B cell (primary cell): ENCODE results near the gene ZSCAN21. TPM values are rescaled to one million over a fixed set of nuclear protein-coding genes. Genes with fewer than 3 reads are reported as not detected.

Source experiments
- ATAC-seq: fragments of 200-7000 bp; cut with Tn5 transposase; one replicate; pipeline ENCODE4 v1.10.0; 2021; ENCODE audit warnings: low read depth, mild to moderate bottlenecking, moderate number of reproducible peaks, moderate library complexity
- CTCF ChIA-PET: fragments of 350-600 bp; sonication (Branson Sonifier 250); formaldehyde crosslinking; loops from one replicate; lab custom pipeline; 2021; ENCODE audit warnings: antibody characterized with exemption, inconsistent platforms; lab: Charles Lee
- POLR2A ChIA-PET: fragments of 350-600 bp; sonication (Branson Sonifier 250); formaldehyde crosslinking; loops from one replicate; lab custom pipeline; 2021; ENCODE audit warnings: antibody characterized with exemption; lab: Charles Lee
- DNase-seq: peaks from one replicate; pipeline ENCODE4 v3.0.0; 2013
- H2AFZ ChIP-seq: 2 replicates; pipeline ENCODE4 v1.6.1; 2012; ENCODE audit warnings: mild to moderate bottlenecking, low read depth, low read length; ENCODE audit not compliant: insufficient read depth, poor library complexity, severe bottlenecking
- H3K27ac ChIP-seq, 2 donors: 1 replicate in 1 of 2; 2 replicates in 1 of 2; pipeline ENCODE4 v1.5.1; 2012 to 2013; ENCODE audit warnings: low read length in 2 of 2, mild to moderate bottlenecking in 2 of 2, moderate library complexity in 1 of 2
- H3K27me3 ChIP-seq, 4 experiments: fragments of 200-600 bp in 1 of 4; sonication (generic) in 1 of 4; replicated peaks in 1 of 4; 1 replicate in 2 of 4; 2 replicates in 2 of 4; pipeline versions ENCODE4 v1.6.1 to v1.7.0; 2013 to 2016; ENCODE audit warnings: low read length in 3 of 4, mild to moderate bottlenecking in 2 of 4, mixed read lengths in 1 of 4, moderate library complexity in 1 of 4; ENCODE audit not compliant: insufficient read depth in 4 of 4, control insufficient read depth in 3 of 4; ENCODE audit errors: control extremely low read depth in 1 of 4
- H3K36me3 ChIP-seq, 2 experiments: replicated peaks in 1 of 2; 1 replicate in 1 of 2; 2 replicates in 1 of 2; pipeline versions ENCODE4 v1.6.1 to v1.7.1; 2013; ENCODE audit warnings: low read length in 1 of 2; ENCODE audit not compliant: insufficient read depth in 2 of 2, control insufficient read depth in 1 of 2; ENCODE audit errors: control extremely low read depth in 1 of 2, extremely low read depth in 1 of 2
- H3K4me1 ChIP-seq, 2 donors: fragments of 200-600 bp in 1 of 2; sonication (generic) in 1 of 2; 1 replicate in 1 of 2; 2 replicates in 1 of 2; pipeline versions ENCODE4 v1.5.1 to v1.6.1; 2013 to 2017; ENCODE audit warnings: low read length in 2 of 2; ENCODE audit not compliant: control insufficient read depth in 2 of 2, insufficient read depth in 2 of 2
- H3K4me2 ChIP-seq: replicated peaks from 2 replicates; pipeline ENCODE3; 2012; ENCODE audit warnings: mild to moderate bottlenecking, low read depth, low read length; ENCODE audit not compliant: poor library complexity, severe bottlenecking
- H3K4me3 ChIP-seq, 5 experiments: fragments of 200-600 bp in 1 of 5; sonication (generic) in 1 of 5; 1 replicate in 3 of 5; 2 replicates in 2 of 5; pipeline versions ENCODE4 v1.5.1 to v1.7.0; 2011 to 2016; ENCODE audit warnings: low read length in 4 of 5, mild to moderate bottlenecking in 4 of 5, low read depth in 2 of 5, control low read depth in 1 of 5, moderate library complexity in 1 of 5; ENCODE audit not compliant: insufficient read depth in 1 of 5; ENCODE audit errors: control extremely low read depth in 1 of 5, extremely low read depth in 1 of 5
- H3K79me2 ChIP-seq: fragments of 200-600 bp; sonication (generic); one replicate; pipeline ENCODE4 v1.6.0; 2016; ENCODE audit warnings: low read length; ENCODE audit not compliant: control insufficient read depth, insufficient read depth
- H3K9ac ChIP-seq: fragments of 200-600 bp; sonication (generic); 2 replicates; pipeline ENCODE4 v1.6.1; 2017; ENCODE audit warnings: mild to moderate bottlenecking, low read length, moderate library complexity
- H3K9me3 ChIP-seq, 3 donors: one replicate each; pipeline versions ENCODE4 v1.6.1 to v1.7.1; 2013; ENCODE audit warnings: low read length in 2 of 3; ENCODE audit not compliant: control insufficient read depth in 2 of 3, insufficient read depth in 1 of 3; ENCODE audit errors: control extremely low read depth in 1 of 3
- H4K20me1 ChIP-seq: 2 replicates; pipeline ENCODE4 v1.6.0; 2012; ENCODE audit warnings: mild to moderate bottlenecking, low read length; ENCODE audit not compliant: insufficient read depth, control insufficient read depth, poor library complexity, severe bottlenecking
- H3K27ac Mint-ChIP-seq: one replicate; pipeline ENCODE4 v1.8.0; 2021; ENCODE audit warnings: mixed read lengths
- H3K27me3 Mint-ChIP-seq: one replicate; pipeline ENCODE4 v1.8.0; 2021; ENCODE audit warnings: mixed read lengths
- H3K4me1 Mint-ChIP-seq: one replicate; pipeline ENCODE4 v1.8.0; 2021; ENCODE audit warnings: mixed read lengths
- H3K4me3 Mint-ChIP-seq: one replicate; pipeline ENCODE4 v1.8.0; 2021; ENCODE audit warnings: mixed read lengths
- H3K9me3 Mint-ChIP-seq: one replicate; pipeline ENCODE4 v1.8.0; 2022; ENCODE audit warnings: mixed read lengths; ENCODE audit not compliant: insufficient read depth
- EZH2 ChIP-seq: IDR thresholded peaks from 2 replicates; pipeline ENCODE4 v1.6.1; 2012; ENCODE audit warnings: borderline replicate concordance, low read depth, mild to moderate bottlenecking, moderate library complexity, low read length; ENCODE audit not compliant: insufficient read depth, poor library complexity, severe bottlenecking
- WGBS: methylation state at CpG from one replicate; pipeline ENCODE4 v1.1.5; 2013; ENCODE audit warnings: missing lambda C conversion rate; ENCODE audit not compliant: insufficient coverage; 5-methylcytosine and 5-hydroxymethylcytosine counted together
- intact Hi-C: fragments of 100-400 bp; cut with micrococcal nuclease; formaldehyde crosslinking; loops from one replicate; pipeline ENCODE4 v1.10.0; 2022
- polyA plus RNA-seq: library from polyadenylated mRNA; depleted of rRNA; stranded (reverse); fragments of >200 nt; gene quantifications from 2 replicates; pipeline ENCODE4 v1.2.3, GENCODE V29; 2012
- total RNA-seq, 2 donors: library from RNA; stranded (reverse); fragments of 120-200 nt in 1 of 2; gene quantifications; 1 replicate in 1 of 2; 2 replicates in 1 of 2; pipeline versions ENCODE4 v1.2.3 to v1.2.4, GENCODE V29; 2013 to 2022
- TF ChIP-seq, protein P1 (sequence below): fragments of 200-600 bp; IDR thresholded peaks from one replicate; pipeline ENCODE4 v1.8.0; 2022; ENCODE audit warnings: antibody characterized with exemption, mild to moderate bottlenecking

ZSCAN21 gene
- total and polyA plus RNA-seq, 2 donors (not counting 1 experiment from before 2014, with no cell fraction given) = 6.7 to 13.2 TPM

DNA sequence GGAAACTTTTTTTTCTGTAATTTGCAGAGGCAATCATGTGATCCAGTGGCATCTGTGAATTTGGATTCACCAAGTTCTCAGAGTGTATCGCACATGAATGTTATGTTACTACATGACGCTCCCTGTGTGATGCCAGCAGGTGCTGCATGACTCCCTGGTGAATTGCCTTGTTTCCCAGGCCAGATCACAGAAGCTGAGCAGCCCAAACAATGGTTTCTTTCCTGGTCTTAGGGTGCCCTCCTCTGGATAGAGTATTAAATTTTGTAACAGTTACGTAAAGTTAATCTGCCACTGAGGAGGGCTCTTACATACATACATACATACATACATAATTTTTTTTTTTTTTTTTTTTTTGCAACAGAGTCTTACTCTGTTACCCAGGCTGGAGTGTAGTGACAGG is 3.6 kb downstream of the ZSCAN21 start:
- no peak overlapping the region for H3K9ac ChIP-seq
- peaks cover 16% of the 10 kb centered on the region for H3K4me1 Mint-ChIP-seq
- no peak overlapping the region for H3K27ac ChIP-seq
- H3K4me3 Mint-ChIP-seq = no peak overlapping the region
- no peak for TF ChIP-seq EZH2
- TF ChIP-seq, protein P1, sequence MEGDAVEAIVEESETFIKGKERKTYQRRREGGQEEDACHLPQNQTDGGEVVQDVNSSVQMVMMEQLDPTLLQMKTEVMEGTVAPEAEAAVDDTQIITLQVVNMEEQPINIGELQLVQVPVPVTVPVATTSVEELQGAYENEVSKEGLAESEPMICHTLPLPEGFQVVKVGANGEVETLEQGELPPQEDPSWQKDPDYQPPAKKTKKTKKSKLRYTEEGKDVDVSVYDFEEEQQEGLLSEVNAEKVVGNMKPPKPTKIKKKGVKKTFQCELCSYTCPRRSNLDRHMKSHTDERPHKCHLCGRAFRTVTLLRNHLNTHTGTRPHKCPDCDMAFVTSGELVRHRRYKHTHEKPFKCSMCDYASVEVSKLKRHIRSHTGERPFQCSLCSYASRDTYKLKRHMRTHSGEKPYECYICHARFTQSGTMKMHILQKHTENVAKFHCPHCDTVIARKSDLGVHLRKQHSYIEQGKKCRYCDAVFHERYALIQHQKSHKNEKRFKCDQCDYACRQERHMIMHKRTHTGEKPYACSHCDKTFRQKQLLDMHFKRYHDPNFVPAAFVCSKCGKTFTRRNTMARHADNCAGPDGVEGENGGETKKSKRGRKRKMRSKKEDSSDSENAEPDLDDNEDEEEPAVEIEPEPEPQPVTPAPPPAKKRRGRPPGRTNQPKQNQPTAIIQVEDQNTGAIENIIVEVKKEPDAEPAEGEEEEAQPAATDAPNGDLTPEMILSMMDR = no peak
- ChIA-PET POLR2A (interaction anchor here (0.6 to 0.7 kb wide), 2 partner anchors 11 to 132 kb away, joined by 4 to 7 read pairs; no protein-coding TSS in a partner anchor), CTCF (interaction anchor here (0.7 to 1.4 kb wide), 4 partner anchors 73 to 684 kb away, joined by 3 to 7 read pairs (median 3); no protein-coding TSS in a partner anchor)
- no peak overlapping the region for H3K4me3 ChIP-seq
- H3K4me2 ChIP-seq = no peak overlapping the region
- H2AFZ ChIP-seq = no peak overlapping the region
- H3K9me3 Mint-ChIP-seq = no peaks in the 10 kb centered on the region
- peaks cover 21% of the 10 kb centered on the region for H3K79me2 ChIP-seq
- H3K27me3 Mint-ChIP-seq = no peaks in the 10 kb centered on the region
- intact Hi-C loops = loop anchor here (2.0 kb wide), 1 partner anchor 140 kb away; no protein-coding TSS in a partner anchor
- H3K27me3 ChIP-seq = no peaks in the 10 kb centered on the region
- H3K36me3 ChIP-seq = peaks cover 1 to 17% of the 10 kb centered on the region in 2 experiments
- no peak overlapping the region for H3K27ac Mint-ChIP-seq
- H3K9me3 ChIP-seq = no peaks in the 10 kb centered on the region
- WGBS = 64% methylated on average over 2 of the region's 3 CpGs
- DNase-seq (peak; percentile 50), ATAC-seq (no peak)
- H3K4me1 ChIP-seq = peaks cover 6 to 13% of the 10 kb centered on the region in 2 donors
- no peaks in the 10 kb centered on the region for H4K20me1 ChIP-seq

DNA sequence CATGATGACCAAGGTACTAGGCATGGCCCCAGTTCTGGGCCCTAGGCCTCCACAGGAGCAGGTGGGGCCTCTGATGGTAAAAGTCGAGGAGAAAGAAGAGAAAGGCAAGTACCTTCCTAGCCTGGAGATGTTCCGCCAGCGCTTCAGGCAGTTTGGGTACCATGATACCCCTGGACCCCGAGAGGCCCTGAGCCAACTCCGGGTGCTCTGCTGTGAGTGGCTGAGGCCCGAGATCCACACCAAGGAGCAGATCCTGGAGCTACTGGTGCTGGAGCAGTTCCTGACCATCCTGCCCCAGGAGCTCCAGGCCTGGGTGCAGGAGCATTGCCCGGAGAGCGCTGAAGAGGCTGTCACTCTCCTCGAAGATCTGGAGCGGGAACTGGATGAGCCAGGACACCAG is 7.4 kb downstream of the ZSCAN21 start:
- intact Hi-C loops = no loop called here
- DNase-seq = no peak

More for the DNA sequence above, 7.4 kb downstream of the ZSCAN21 start:
- H3K36me3 ChIP-seq = peaks cover 1 to 27% of the 10 kb centered on the region in 2 experiments
- H2AFZ ChIP-seq = no peak overlapping the region
- ChIA-PET CTCF (no interaction called here), POLR2A (no interaction called here)
- peaks cover 14% of the 10 kb centered on the region for H3K79me2 ChIP-seq
- no peak overlapping the region for H3K27ac ChIP-seq
- no peaks in the 10 kb centered on the region for H3K27me3 ChIP-seq
- peaks cover 2% of the 10 kb centered on the region for H3K4me1 Mint-ChIP-seq
- ATAC-seq = no peak
- no peak overlapping the region for H3K27ac Mint-ChIP-seq
- no peaks in the 10 kb centered on the region for H4K20me1 ChIP-seq
- H3K4me2 ChIP-seq = no peak overlapping the region
- no peak for TF ChIP-seq EZH2
- TF ChIP-seq, protein P1 = no peak
- no peaks in the 10 kb centered on the region for H3K9me3 Mint-ChIP-seq
- H3K9ac ChIP-seq = no peak overlapping the region
- over 99% methylated on average over 8 of the region's 10 CpGs for WGBS
- no peak overlapping the region for H3K4me3 Mint-ChIP-seq
- peaks cover 0 to 9% of the 10 kb centered on the region in 2 donors for H3K4me1 ChIP-seq
- H3K27me3 Mint-ChIP-seq = no peaks in the 10 kb centered on the region
- H3K9me3 ChIP-seq = no peaks in the 10 kb centered on the region
- H3K4me3 ChIP-seq = no peak overlapping the region
